Central memory CD8-positive, alpha-beta T cell (primary cell): ENCODE data around the gene ARHGAP15.

ENCODE experiments used
- ATAC-seq: fragments of 150-1000 bp; cut with Tn5 transposase; replicated peaks from 2 replicates; pipeline ENCODE4 v1.10.0; 2022; ENCODE audit warnings: mild to moderate bottlenecking, moderate FRiP score, moderate number of reproducible peaks; ENCODE audit not compliant: poor library complexity, severe bottlenecking; ENCODE audit errors: extremely low read depth
- DNase-seq, 2 donors: peaks; one replicate each; pipeline ENCODE4 v3.0.0; 2021; ENCODE audit warnings: low spot score in 2 of 2
- H3K27ac Mint-ChIP-seq: one replicate; pipeline ENCODE4 v1.8.0; 2022; ENCODE audit warnings: low read depth, mild to moderate bottlenecking, moderate library complexity, mixed read lengths
- H3K27me3 Mint-ChIP-seq: one replicate; pipeline ENCODE4 v1.8.0; 2022; ENCODE audit warnings: mixed read lengths
- H3K36me3 Mint-ChIP-seq: one replicate; pipeline ENCODE4 v1.8.0; 2022; ENCODE audit warnings: mild to moderate bottlenecking, moderate library complexity, mixed read lengths; ENCODE audit not compliant: insufficient read depth
- H3K4me1 Mint-ChIP-seq: one replicate; pipeline ENCODE4 v1.8.0; 2022; ENCODE audit warnings: mixed read lengths
- H3K4me3 Mint-ChIP-seq: one replicate; pipeline ENCODE4 v1.8.0; 2022; ENCODE audit warnings: mild to moderate bottlenecking, moderate library complexity, mixed read lengths
- H3K9me3 Mint-ChIP-seq: one replicate; pipeline ENCODE4 v1.8.0; 2022; ENCODE audit warnings: mixed read lengths

The ARHGAP15 gene

DNA sequence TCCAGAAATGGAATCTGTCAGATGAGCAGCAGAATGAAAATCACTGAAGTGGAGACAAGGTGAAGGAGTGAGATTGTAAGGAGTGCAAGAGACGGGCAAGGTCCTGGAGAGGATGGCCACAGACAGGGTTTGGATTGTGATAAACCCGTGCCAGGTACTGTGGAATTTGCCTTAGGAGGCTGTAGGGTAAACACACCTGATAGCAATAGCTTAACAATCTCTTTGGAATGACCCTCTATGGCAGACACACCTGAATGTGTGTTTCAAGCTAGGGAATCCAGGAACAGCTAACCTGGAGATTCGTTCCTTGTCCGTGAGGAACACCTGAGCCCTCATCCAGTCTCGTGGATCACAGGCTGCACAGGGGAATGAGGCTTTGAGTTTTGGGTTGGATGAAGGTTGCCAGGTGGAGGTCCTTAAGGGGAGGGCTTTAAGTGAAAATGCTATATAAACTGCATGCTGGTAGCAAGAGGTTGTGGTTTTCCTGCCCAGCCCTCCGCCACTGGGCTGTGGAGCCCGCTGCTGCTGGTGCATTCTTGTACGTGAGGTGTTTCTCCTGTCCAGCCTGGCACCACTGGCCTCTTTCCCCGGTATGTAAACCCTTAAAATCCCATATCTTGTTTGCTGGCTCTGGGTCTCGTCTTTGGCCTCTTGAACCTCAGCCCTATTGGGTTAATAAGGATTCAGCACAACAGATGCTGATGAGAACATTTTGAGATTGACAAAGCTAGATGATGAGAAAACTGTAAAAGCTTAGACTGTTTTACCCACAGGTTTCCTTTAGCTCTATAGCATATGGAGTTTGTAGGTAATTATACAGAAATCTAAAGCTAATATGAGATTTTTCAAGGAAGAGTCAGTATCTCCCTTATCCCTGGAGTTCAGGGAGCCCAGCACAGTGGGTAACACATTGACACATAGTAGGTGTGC lies 117.9 kb downstream of the ARHGAP15 start:
- ATAC-seq = peak; percentile 82
- Mint-ChIP-seq H3K4me3 (no peak overlapping the region), H3K27me3 (no peaks in the 10 kb centered on the region), H3K36me3 (peaks cover 9% of the 10 kb centered on the region), H3K9me3 (no peaks in the 10 kb centered on the region), H3K27ac (no peak overlapping the region), H3K4me1 (peaks cover 13% of the 10 kb centered on the region)
- DNase-seq = peak in 1 of 2 donors; percentile 12

DNA sequence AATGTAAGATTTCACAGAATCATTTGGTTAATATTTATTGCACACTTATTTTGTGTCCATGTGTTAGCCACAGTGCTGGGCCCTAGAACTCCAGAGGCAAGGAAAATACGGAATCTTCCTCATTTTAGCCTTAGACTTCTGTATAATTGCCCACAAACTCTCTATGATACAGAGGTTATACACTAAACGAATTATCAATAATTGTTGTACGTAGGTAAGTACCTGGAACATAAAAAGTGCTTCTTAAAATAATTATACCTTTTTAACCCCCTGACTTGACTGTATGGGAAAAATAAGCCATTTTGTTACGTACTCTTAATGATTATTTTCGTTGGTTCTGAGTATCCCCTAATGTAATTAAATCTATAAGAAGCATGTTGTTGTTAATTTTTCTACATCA lies 119.4 kb downstream of the ARHGAP15 start:
- ATAC-seq (no peak), DNase-seq (no peak)
- Mint-ChIP-seq H3K27me3 (no peaks in the 10 kb centered on the region), H3K9me3 (no peaks in the 10 kb centered on the region), H3K36me3 (peaks cover 12% of the 10 kb centered on the region), H3K4me3 (no peak overlapping the region), H3K27ac (peak overlapping the region; percentile 47), H3K4me1 (peaks cover 22% of the 10 kb centered on the region)

DNA sequence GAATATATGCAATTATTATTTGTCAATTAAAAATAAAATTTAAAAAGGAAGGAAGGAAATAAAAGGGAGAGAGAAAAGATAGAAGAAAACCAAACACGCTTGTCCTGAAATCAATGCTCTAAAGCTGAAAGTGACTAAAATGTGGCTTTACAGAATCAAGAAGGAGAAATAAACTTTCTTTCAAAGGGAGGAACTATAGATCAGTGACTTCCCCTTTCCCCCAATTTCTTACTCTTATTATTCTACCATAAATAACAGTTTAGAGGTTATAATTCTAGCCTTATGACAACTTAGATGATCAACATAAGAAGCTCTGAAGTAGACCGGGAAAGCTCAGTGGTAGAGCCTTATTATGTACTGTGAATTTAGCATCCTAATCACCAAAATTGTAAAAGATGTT lies 122.5 kb downstream of the ARHGAP15 start:
- H3K27ac Mint-ChIP-seq = peak overlapping the region; percentile 76
- DNase-seq (no peak), ATAC-seq (no peak)
- no peaks in the 10 kb centered on the region for H3K9me3 Mint-ChIP-seq
- H3K4me1 Mint-ChIP-seq = peaks cover 42% of the 10 kb centered on the region
- peak overlapping the region; percentile 38 for H3K4me3 Mint-ChIP-seq
- peaks cover 19% of the 10 kb centered on the region for H3K36me3 Mint-ChIP-seq
- H3K27me3 Mint-ChIP-seq = no peaks in the 10 kb centered on the region

DNA sequence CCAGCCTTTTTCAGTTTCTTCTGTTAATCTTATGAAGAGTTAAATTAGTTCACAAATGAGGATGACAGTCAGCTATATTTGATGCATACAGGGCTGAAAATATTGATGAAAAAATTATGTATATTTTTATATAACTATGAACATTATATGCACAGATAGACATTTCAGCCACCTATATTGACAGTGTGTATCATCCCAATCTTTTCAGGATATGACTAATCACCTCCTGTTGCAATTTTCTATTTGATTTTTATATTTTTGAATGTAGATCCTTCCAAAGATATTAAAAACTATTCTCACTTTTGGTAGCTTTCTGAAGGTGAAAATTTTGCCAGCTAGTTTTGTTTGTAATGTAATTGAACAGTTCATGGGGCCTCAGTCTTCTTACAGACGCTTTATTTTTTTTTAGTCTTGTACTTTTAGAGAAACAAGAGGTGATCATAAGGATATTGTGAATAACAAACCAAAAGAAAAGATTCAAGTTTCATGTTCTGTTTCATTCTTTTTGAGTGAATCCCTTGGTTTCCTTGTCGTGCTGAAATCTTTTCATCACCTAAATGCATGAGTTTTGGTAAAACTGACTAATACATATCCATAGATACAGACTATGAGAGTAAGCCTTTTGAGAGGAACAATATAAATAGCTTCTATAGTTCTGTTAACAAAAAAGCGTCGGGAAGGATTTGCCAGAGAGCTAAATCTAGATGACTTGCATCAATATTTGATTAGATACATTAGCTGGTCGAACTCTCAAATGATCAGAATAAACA lies 123.1 kb downstream of the ARHGAP15 start:
- DNase-seq = no peak
- Mint-ChIP-seq H3K27me3 (no peaks in the 10 kb centered on the region), H3K27ac (peak overlapping the region; percentile 76), H3K9me3 (no peaks in the 10 kb centered on the region), H3K4me1 (peaks cover 48% of the 10 kb centered on the region), H3K4me3 (peak overlapping the region; percentile 61), H3K36me3 (peaks cover 19% of the 10 kb centered on the region)
- ATAC-seq = no peak

DNA sequence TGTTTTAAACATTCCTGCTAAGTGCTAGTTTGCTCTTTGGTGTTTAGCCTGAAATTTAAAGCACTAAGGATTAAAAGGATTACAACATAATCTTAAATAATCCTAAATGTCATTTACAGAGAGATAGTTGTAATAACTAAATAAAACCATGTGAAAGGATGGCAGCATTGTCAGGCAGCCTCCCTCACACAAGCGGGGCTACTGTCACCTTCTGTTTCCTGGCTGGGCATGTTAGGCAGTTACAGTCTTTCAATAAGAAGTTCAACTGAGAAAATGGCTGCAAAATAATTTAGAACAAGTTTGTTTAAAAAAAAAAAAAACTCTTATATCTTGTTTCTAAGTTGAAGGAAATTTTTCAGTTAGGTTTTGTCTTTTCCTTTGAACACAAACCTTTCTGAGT lies 124.9 kb downstream of the ARHGAP15 start:
- H3K36me3 Mint-ChIP-seq = peaks cover 25% of the 10 kb centered on the region
- peak; percentile 54 for ATAC-seq
- peaks cover 56% of the 10 kb centered on the region for H3K4me1 Mint-ChIP-seq
- no peaks in the 10 kb centered on the region for H3K27me3 Mint-ChIP-seq
- peak overlapping the region; percentile 31 for H3K4me3 Mint-ChIP-seq
- DNase-seq = no peak
- H3K9me3 Mint-ChIP-seq = no peaks in the 10 kb centered on the region
- peak overlapping the region; percentile 54 for H3K27ac Mint-ChIP-seq

DNA sequence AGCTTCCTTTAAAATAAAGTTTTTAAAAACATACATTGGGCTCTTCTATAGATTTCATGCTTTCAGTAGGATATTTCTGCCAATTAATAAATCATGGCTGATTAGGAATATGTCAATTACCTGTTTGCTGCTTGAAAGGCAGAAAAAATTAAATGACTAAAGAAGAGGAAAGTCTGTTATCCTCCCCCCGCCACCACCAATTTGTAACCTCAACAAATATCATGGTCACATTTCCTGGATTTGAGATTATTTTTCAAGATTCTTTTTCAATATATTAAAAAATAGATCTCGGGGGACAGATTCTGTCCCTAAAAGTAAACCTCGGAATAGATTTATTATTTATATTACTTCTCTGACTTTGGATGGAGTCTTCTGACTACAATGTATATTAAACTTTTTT lies 125.9 kb downstream of the ARHGAP15 start:
- no peaks in the 10 kb centered on the region for H3K9me3 Mint-ChIP-seq
- H3K27ac Mint-ChIP-seq = peak overlapping the region; percentile 54
- H3K36me3 Mint-ChIP-seq = peaks cover 27% of the 10 kb centered on the region
- ATAC-seq (no peak), DNase-seq (no peak)
- H3K27me3 Mint-ChIP-seq = no peaks in the 10 kb centered on the region
- H3K4me1 Mint-ChIP-seq = peaks cover 62% of the 10 kb centered on the region
- H3K4me3 Mint-ChIP-seq = no peak overlapping the region

DNA sequence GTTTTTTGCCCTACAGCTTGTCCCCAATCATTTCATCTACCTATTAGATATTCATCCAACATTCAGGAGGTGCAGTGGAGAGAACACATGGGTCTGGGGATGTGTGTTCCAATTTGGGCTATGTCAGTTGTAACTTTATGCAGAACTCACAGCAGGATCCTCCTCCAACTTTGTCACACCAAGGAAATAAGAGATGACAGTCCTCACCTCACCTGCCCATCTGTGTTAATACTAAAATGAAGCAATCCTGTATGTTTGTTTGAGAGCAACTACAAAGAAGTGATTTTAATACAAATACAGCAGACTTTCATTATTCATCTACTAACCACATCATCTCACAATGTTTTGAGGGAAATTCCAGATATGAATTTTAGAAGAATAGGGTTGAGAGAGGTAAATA lies 126.7 kb downstream of the ARHGAP15 start:
- no peak for ATAC-seq
- Mint-ChIP-seq H3K4me3 (peak overlapping the region; percentile 75), H3K9me3 (no peaks in the 10 kb centered on the region), H3K27me3 (no peaks in the 10 kb centered on the region), H3K27ac (peak overlapping the region; percentile 54), H3K4me1 (peaks cover 56% of the 10 kb centered on the region), H3K36me3 (peaks cover 25% of the 10 kb centered on the region)
- DNase-seq = no peak

DNA sequence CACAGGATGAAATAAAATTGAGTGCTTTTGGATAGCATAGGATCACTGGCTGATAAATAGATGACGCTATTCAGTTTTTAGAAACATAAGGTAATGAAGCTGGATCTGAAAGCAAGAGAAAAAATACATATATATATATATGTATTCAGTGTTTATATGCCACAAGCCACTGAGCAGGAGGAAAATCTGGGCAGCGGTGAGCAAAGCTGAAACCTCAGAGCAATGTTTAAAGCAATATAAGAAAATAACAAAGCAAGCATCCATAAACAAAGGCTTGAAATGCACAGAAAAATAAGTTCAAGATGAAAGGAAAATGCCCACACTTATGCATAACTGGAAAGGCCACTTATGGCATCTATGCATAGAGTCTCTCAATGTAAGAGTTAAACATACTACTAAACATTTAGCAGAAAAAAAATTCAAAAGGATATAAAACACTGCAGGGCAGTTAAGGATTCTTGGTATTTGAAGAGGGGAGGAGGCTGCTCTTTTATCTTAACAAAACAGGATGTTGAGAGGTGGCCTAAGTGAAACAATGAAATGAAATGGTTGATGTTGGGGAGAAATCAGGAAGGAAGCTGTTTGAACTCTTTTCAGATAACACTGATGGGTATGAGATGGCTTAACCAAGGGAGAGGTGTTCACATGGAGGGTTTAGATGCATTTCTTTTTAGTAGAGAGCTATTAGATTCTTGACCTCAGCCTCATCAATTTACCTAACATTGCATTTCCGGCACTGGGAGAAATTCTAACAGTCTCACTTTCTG lies 129.1 kb downstream of the ARHGAP15 start:
- peak overlapping the region; percentile 54 for H3K27ac Mint-ChIP-seq
- peaks cover 20% of the 10 kb centered on the region for H3K36me3 Mint-ChIP-seq
- peak overlapping the region; percentile 71 for H3K4me3 Mint-ChIP-seq
- H3K4me1 Mint-ChIP-seq = peaks cover 65% of the 10 kb centered on the region
- no peaks in the 10 kb centered on the region for H3K9me3 Mint-ChIP-seq
- ATAC-seq = peak; percentile 54
- peak in 1 of 2 donors; percentile 12 for DNase-seq
- no peaks in the 10 kb centered on the region for H3K27me3 Mint-ChIP-seq

DNA sequence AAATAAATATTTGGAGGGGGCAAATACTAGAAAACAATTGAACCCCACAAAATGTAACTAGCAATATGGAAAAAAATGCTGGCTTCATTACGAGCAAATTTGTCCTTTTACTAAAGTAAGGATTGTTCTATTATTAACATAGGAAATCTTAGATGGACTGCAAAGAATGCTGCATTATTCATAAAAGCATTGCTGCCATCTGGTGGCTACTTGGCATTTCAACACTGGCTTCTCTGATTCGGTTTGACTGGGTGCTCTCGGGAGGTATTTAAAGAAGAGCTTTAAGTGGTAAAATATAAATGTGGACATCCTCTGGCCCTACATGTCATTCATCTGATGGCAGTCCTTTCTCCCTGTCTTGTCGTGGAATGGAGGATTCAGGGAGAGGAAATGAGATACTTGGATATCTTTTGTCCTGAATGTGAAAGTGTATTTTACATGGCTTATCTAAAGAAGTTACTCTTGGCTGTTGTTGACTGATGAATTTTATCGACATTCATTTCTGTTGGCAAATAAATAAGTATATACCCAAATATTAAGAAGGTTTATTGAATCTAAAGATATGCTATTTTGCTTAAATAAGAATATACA lies 130.2 kb downstream of the ARHGAP15 start:
- H3K36me3 Mint-ChIP-seq = peaks cover 17% of the 10 kb centered on the region
- peak; percentile 42 for ATAC-seq
- no peaks in the 10 kb centered on the region for H3K9me3 Mint-ChIP-seq

DNA sequence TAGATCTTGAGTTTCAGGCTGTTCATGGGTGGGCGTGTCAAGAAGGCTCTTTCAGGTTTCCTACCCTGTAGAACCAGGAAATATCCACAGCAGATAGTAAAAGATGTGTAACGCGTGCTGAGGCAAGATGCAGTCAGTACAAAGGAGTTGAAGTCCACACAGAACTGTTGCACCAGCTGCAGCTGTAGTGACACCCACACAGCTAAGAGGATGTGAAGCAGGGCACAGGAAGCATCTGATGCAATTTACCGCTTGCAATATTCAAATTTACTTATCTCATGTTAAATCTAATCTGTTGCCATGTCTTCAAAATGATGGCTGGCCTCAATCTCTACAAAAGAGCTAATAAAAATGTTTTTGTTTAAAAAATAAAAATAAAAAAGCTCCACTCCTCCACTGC lies 132.8 kb downstream of the ARHGAP15 start:
- DNase-seq (peak in 1 of 2 donors; percentile 45), ATAC-seq (peak; percentile 80)
- H3K9me3 Mint-ChIP-seq = peaks cover 3% of the 10 kb centered on the region
- no peaks in the 10 kb centered on the region for H3K27me3 Mint-ChIP-seq
- H3K36me3 Mint-ChIP-seq = peaks cover 18% of the 10 kb centered on the region
- peaks cover 53% of the 10 kb centered on the region for H3K4me1 Mint-ChIP-seq
- H3K27ac Mint-ChIP-seq = peak overlapping the region; percentile 84
- H3K4me3 Mint-ChIP-seq = peak overlapping the region; percentile 42

More for the DNA sequence above, 130.2 kb downstream of the ARHGAP15 start:
- H3K4me1 Mint-ChIP-seq = peaks cover 68% of the 10 kb centered on the region
- no peaks in the 10 kb centered on the region for H3K27me3 Mint-ChIP-seq
- H3K27ac Mint-ChIP-seq = peak overlapping the region; percentile 88
- peak; percentile 49 to 69 for DNase-seq
- H3K4me3 Mint-ChIP-seq = peak overlapping the region; percentile 71

DNA sequence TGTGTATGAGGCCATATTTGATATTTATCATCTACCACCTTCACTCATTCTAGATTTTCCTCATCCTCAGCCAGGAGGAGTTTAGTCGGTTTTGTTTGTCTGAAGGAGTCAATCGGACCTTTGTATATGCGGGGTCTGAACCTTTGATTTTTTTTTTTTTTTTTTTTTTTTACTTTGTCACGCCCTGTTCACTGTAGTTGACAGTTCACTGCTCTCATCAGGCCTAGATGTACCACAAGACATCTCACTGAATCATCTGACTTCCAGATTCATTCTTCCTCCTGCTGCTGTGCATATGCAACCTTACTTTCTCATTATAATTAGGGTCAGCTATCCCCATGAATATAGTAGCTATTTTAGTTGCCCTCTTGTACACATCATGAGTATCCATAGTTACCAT lies 133.2 kb downstream of the ARHGAP15 start:
- DNase-seq = no peak
- Mint-ChIP-seq H3K36me3 (peaks cover 18% of the 10 kb centered on the region), H3K9me3 (peaks cover 4% of the 10 kb centered on the region), H3K27me3 (no peaks in the 10 kb centered on the region), H3K27ac (peak overlapping the region; percentile 84), H3K4me3 (no peak overlapping the region), H3K4me1 (peaks cover 50% of the 10 kb centered on the region)
- ATAC-seq = peak; percentile 29
